GM19397 (cell line): ENCODE measurements around the gene CRYGN.

Experiments used
- ATAC-seq: cut with Tn5 transposase; IDR thresholded peaks from one replicate; pipeline ENCODE4 v1.9.1; 2021; ENCODE audit warnings: mild to moderate bottlenecking, moderate library complexity; ENCODE audit not compliant: unreplicated experiment

The CRYGN gene

GRCh38 chr7:151440799-151441445 is 981 bp upstream of the CRYGN start:
- no peak for ATAC-seq

GRCh38 chr7:151438864-151439601 is 908 bp downstream of the CRYGN start:
- ATAC-seq = no peak

- ATAC-seq = no peak
These were observed 1.9 kb downstream of the CRYGN start for GRCh38 chr7:151437866-151438516.

- no peak for ATAC-seq
These were observed 2.8 kb downstream of the CRYGN start for GRCh38 chr7:151437159-151437553.

GRCh38 chr7:151436446-151437158 is 3.3 kb downstream of the CRYGN start:
- no peak for ATAC-seq

GRCh38 chr7:151435971-151436370 is 4.0 kb downstream of the CRYGN start:
- ATAC-seq = no peak

- ATAC-seq = no peak
These were observed 4.6 kb downstream of the CRYGN start for GRCh38 chr7:151435103-151435916.

- ATAC-seq = no peak
These were observed 5.4 kb downstream of the CRYGN start for GRCh38 chr7:151434549-151434948.

GRCh38 chr7:151433721-151434400 is 6.1 kb downstream of the CRYGN start:
- ATAC-seq = no peak

- no peak for ATAC-seq
These were observed 7.1 kb downstream of the CRYGN start for GRCh38 chr7:151432658-151433521.

- no peak for ATAC-seq
These were observed 8.1 kb downstream of the CRYGN start for GRCh38 chr7:151431768-151432311.

- ATAC-seq = no peak
These were observed 8.6 kb downstream of the CRYGN start for GRCh38 chr7:151431281-151431767.

- no peak for ATAC-seq
These were observed 9.3 kb downstream of the CRYGN start for GRCh38 chr7:151430391-151431205.

GRCh38 chr7:151429560-151430331 is 10.2 kb downstream of the CRYGN start:
- ATAC-seq = no peak

- ATAC-seq = no peak
These were observed 10.7 kb downstream of the CRYGN start for GRCh38 chr7:151429237-151429559.

- ATAC-seq = no peak
These were observed 11.3 kb downstream of the CRYGN start for GRCh38 chr7:151428378-151429236.
